Esophagus muscularis mucosa (tissue), 3 donors: ENCODE measurements around the gene CHP1.

Experiments used
- CTCF ChIP-seq, 3 experiments: fragments of 200-600 bp in 2 of 3; fragments of 450-650 bp in 1 of 3; sonication (generic) in 2 of 3; IDR thresholded peaks; one replicate each; pipeline ENCODE4 v1.5.1; 2017 to 2019; ENCODE audit warnings: antibody characterized with exemption in 3 of 3, mild to moderate bottlenecking in 2 of 3, moderate library complexity in 1 of 3
- POLR2A ChIP-seq: fragments of 450-650 bp; IDR thresholded peaks from one replicate; pipeline ENCODE4 v1.6.1; 2017; ENCODE audit warnings: antibody characterized with exemption, moderate library complexity, mild to moderate bottlenecking, low read depth

DNA sequence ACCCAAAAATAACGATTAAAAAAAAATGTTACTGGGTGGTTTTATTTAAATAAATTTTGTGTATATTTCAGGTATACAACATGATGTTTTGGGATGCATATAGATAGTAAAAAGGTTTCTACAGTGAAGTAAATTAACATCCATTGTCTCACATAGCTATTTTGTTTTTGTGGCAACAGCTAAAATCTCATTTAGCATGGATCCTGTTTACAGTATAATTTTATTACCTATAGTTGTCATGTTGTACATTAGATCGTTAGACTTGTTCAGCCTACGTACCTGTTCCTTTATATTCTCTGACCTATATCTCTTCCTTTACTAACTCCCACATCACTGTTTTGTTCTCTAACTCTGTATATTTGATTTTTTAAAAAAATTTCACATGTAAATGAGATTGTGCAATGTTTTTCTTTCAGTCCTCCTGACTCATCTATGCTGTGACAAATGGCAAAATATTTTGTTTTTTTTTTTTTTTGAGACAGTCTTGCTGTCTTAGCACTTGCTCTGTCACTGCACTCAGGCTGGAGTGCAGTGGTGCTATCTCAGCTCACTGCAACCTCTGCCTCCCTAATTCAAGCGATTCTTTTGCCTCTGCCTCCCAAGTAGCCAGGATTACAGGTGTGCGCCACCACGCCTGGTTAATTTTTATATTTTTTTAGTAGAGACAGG lies 55.7 kb downstream of the CHP1 start:
- no peak for TF ChIP-seq CTCF (IDR thresholded peaks at IDR 0.05)
- TF ChIP-seq POLR2A = no peak
